Dermis microvascular lymphatic vessel endothelial cell (primary cell): ENCODE results near the gene TIMM17B. TPM values are rescaled to one million over a fixed set of nuclear protein-coding genes. Genes with fewer than 3 reads are reported as not detected.

ENCODE experiments used
- DNase-seq, 2 donors: peaks; one replicate each; pipeline versions ENCODE4 v3.0.0 to v3.0.0-alpha.2; 2010; ENCODE audit warnings: low read depth in 2 of 2
- total RNA-seq: library from RNA; depleted of rRNA; stranded (reverse); fragments of >200 nt; gene quantifications from 2 replicates; pipeline ENCODE4 v1.2.1, GENCODE V29; 2014

TIMM17B gene
- 22.2 and 24.9 TPM in 2 replicates for total RNA-seq

- peak; percentile 94 to 97 for DNase-seq
Measured at GRCh38 chrX:48897625-48898306, at the start of gene TIMM17B, which contains the start of gene PQBP1. Gene TIMM17B, minus strand, starts transcription at chrX:48897768. Its CDS starts 19 bp downstream, at chrX:48897749. Gene PQBP1, plus strand, starts transcription at chrX:48897930. Its CDS starts 580 bp downstream, at chrX:48898510.

GRCh38 chrX:48945517-48946348 lies 48.2 kb upstream of the TIMM17B start:
- peak in 1 of 2 donors; percentile 55 for DNase-seq

GRCh38 chrX:48942895-48943294 lies 45.3 kb upstream of the TIMM17B start:
- no peak for DNase-seq

GRCh38 chrX:48940404-48940955 lies 42.9 kb upstream of the TIMM17B start:
- DNase-seq, result no peak

- no peak for DNase-seq
Measured at GRCh38 chrX:48939524-48940228, 42.1 kb upstream of the TIMM17B start.

- no peak for DNase-seq
Measured at GRCh38 chrX:48938721-48939425, 41.3 kb upstream of the TIMM17B start.

- DNase-seq, result no peak
Measured at GRCh38 chrX:48937054-48937907, 39.7 kb upstream of the TIMM17B start.

GRCh38 chrX:48936429-48937053 lies 39.0 kb upstream of the TIMM17B start:
- DNase-seq, result no peak

- DNase-seq, result no peak
Measured at GRCh38 chrX:48935301-48935670, 37.7 kb upstream of the TIMM17B start.

- DNase-seq, result no peak
Measured at GRCh38 chrX:48934581-48935300, 37.2 kb upstream of the TIMM17B start.

- DNase-seq, result no peak
Measured at GRCh38 chrX:48933757-48934156, 36.2 kb upstream of the TIMM17B start.

GRCh38 chrX:48927736-48928382 lies 30.3 kb upstream of the TIMM17B start:
- no peak for DNase-seq

- DNase-seq, result no peak
Measured at GRCh38 chrX:48927123-48927522, 29.6 kb upstream of the TIMM17B start.

GRCh38 chrX:48924270-48924669 lies 26.7 kb upstream of the TIMM17B start:
- DNase-seq, result no peak

- no peak for DNase-seq
Measured at GRCh38 chrX:48923771-48924170, 26.2 kb upstream of the TIMM17B start.

GRCh38 chrX:48920718-48921104 lies 23.1 kb upstream of the TIMM17B start:
- DNase-seq, result no peak

- no peak for DNase-seq
Measured at GRCh38 chrX:48919947-48920717, 22.6 kb upstream of the TIMM17B start.

- peak in 1 of 2 donors; percentile 44 for DNase-seq
Measured at GRCh38 chrX:48919360-48919841, 21.8 kb upstream of the TIMM17B start.
